DMS 273 treated with DMSO at 0.1 percent for 48 hours (cell line): ENCODE data around the gene MUC16.
"Not testable (repeated sequence)": the region's sequence is repeated elsewhere in the genome, so short reads cannot be mapped to it uniquely, and the experiment has no call there.

Experiments used
- DNase-seq: peaks from one replicate; lab custom pipeline; 2025; lab: John Stamatoyannopoulos, UW

The MUC16 gene

DNA sequence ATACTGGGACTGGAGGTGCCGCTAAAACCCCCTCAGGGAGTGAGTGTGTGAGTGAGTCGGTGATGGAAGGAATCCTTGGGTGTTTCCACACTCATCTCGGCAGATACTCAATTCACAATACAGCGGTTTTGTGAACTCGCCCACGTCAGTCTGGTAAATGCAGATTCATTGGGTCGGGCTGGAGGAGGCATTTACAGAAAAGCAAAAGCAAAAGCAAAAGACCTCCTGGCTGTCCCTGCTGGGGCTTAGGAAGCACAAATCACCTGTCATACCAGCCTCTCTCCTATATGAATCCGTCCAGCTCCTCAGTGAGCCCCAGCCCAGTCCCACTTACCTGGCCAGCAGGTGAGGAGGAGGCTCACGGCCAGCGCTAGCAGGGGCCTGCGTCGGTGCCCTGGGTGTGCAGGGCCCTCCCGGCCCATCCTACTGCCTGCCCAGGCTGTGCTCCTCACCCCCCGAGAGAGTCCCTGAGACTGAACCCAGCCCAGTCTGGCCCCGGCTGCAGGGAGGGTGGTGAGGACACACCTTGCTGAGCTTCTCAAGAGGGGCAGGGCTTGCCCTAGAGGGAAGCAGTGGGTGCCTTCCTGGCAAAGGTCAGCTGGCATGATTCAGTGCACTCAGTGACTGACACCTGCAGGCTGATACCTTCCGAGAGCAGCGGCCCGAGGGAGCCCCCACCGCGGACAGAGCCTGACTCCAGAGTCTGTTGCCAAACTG lies at the start of gene MUC16:
MUC16 (minus strand) TSS at position 475 of the 717 bp plus-strand sequence.
- no peak for DNase-seq

- no peak for DNase-seq
Measured at GRCh38 chr19:9058905-9059667, 48.9 kb upstream of the MUC16 start.

DNA sequence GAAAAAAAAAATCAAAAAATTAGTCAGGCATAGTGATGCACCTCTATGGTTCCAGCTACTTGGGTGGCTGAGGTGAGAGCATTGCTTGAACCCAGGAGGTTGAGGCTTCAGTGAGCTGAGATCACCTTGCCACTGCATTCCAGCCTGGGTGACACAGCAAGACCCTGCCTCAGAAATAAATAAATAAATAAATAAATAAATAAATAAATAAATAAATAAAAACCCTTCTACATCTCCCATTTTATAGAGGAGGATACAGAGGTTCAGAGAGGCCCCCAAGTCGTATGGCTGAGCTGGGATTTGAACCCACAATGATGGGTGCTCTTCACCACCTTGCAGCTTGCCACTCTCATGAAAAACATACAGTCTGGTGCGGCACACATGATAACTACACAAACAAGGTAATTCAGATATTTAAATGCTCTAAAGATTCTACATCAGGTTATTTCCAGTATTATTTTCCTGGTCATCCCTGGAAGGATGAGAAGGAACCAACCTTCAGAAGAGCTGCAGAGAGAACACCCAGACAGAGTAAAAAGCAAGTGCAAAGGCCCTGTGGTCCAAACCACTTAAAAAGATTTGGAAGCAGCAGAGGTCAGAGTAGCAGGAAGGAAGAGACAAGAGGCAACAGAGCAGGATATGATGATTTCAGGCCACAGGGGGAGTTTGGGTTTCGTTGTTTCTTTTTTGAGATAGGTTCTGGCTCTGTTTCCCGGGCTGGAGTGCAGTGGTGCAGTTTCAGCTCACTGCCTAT lies 47.5 kb upstream of the MUC16 start:
- no peak for DNase-seq

DNA sequence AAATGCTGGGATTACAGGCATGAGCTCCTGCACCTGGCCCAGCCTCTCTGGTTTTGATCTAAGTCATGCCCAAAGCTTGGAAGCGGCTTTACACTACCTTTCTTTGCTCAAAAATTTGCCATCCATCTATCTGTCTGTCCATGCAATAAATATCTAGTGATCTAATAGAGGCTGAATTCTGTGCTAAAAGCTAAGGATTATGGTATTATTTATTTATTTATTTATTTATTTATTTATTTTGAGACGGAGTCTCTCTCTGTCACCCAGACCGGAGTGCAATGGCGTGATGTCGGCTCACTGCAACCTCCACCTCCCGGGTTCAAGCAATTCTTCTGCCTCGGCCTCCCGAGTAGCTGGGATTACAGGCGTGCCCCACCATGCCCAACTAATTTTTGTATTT lies 45.9 kb upstream of the MUC16 start:
- DNase-seq: not testable (repeated sequence)

DNA sequence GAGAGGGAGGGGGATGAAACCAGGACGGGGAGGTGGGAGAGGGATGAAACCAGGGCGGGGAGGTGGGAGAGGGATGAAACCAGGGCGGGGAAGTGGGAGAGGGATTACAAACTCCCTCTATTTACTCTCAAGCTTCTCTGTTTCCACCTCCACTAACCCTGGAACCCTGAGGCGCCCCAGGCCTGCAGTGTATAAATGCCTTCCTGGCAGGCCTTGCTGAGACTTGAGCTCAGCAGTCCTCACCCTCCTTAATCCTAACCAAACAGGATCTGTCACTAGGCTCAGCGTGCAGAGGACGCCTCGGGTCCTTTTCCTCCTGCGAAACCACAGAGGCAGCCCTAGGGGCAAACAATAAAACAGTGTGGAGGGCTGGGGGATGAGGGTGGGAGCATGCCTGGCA lies 44.6 kb upstream of the MUC16 start:
- no peak for DNase-seq

GRCh38 chr19:9054207-9054606 lies 44.0 kb upstream of the MUC16 start:
- DNase-seq: no peak

DNA sequence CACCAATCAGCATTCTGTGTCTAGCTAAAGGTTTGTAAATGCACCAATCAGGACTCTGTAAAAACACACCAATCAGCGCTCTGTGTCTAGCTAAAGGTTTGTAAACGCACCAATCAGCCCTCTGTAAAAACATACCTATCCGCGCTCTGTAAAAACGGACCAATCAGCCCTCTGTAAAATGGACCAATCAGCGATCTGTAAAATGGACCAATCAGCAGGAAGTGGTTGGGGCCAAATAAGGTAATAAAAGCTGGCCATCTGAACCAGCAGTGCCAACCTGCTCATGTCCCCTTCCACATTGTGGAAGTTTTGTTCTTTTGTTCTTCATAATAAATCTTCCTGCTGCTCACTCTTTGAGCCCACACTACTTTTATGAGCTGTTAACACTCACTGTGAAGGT lies 43.5 kb upstream of the MUC16 start:
- DNase-seq: not testable (repeated sequence)

DNA sequence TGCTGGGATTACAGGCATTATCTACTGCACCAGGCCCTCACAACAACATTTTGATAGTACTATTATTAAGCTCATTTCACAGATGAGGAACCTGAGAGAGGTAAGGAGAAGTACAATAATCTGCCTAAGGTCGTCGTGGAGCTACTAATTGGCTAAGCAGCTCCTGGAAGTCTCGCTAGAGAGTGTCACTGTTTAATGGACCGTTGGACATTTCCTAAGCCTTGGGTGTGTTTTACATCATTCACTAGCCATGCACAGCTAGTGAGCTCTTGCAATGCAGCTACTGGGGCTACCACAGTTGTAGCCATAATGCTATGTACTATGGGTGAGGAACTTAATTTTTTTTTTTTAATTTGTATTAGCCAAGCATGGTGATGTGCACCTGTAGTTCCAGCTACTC lies 42.7 kb upstream of the MUC16 start:
- no peak for DNase-seq

- no peak for DNase-seq
Measured at GRCh38 chr19:9046694-9047093, 36.5 kb upstream of the MUC16 start.

GRCh38 chr19:9044449-9044848 lies 34.2 kb upstream of the MUC16 start:
- no peak for DNase-seq

GRCh38 chr19:9043524-9043923 lies 33.3 kb upstream of the MUC16 start:
- no peak for DNase-seq

GRCh38 chr19:9041023-9041422 lies 30.8 kb upstream of the MUC16 start:
- DNase-seq: no peak

DNA sequence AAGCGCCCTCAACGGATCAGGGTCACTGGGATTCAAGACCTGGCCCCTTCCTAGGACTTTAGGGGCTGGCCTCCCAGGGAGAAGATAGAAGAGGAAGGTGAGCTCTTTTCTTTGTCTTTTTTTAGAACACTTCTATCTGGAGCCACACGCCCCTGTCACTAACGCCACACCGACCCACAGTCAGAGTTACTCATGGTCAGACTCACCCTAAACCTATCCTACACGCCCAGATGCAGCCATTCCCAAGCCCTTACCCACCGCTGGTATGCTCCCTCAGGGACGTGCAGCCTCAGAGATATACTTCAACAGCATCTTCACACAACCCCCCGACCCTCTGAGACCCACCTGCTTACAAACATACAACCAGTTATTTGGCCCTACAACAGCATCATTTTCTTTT lies 29.9 kb upstream of the MUC16 start:
- no peak for DNase-seq

DNA sequence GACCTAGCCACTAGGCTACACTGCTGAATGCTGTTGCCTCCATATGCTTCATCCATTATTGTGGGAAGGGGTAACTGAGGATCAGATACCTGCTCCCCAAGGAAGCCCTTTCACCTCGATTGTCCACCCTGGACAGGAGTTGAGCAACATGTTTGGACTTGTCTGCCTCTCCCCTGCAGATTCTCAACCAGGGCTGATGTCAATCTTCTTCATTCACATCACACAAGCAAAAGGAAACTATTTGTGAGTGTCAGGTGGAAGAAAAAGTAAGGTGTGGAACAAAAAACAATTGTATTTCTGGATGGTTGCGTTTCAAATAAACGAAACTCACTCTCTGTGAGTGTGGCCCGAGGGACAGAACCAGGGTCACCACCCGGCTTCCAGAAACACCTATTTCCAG lies 29.5 kb upstream of the MUC16 start:
- DNase-seq: no peak

DNA sequence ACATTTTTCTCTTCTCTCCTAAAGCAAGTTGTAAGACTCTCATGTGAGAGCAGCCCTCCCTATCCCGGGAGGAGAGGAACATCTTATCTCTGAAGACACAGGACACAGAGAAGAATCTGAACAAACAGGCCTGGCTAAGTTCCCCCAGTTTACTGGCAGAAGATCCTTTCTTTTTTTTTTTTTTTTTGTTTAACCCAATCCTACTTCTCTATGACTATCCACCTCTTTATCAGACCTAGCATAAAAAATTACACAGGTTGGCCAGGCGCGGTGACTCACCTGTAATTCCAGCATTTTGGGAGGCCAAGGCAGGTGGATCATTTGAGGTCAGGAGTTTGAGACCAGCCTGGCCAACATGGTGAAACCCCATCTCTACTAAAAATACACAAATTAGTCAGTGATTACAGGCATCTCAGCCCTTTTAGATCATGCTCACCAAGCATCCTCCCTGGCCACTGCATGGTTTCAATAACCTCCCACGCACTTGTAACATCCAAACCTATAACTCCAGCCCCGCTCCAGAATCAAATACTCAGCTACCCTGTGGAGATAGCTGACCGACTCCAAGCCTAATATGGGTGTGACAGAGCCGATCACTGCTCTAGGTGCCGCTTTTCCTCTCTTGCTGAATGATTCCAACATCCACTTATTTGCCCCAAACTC lies 27.3 kb upstream of the MUC16 start:
- DNase-seq: no peak

- DNase-seq: no peak
Measured at GRCh38 chr19:9032136-9032631, 22.0 kb upstream of the MUC16 start.

- DNase-seq: no peak
Measured at GRCh38 chr19:9018163-9018875, 8.1 kb upstream of the MUC16 start.

- no peak for DNase-seq
Measured at GRCh38 chr19:9014803-9015202, 4.6 kb upstream of the MUC16 start.

- no peak for DNase-seq
Measured at GRCh38 chr19:9013988-9014387, 3.8 kb upstream of the MUC16 start.

- no peak for DNase-seq
Measured at GRCh38 chr19:9011875-9012274, 1.7 kb upstream of the MUC16 start.

GRCh38 chr19:9010693-9011092 lies 484 bp upstream of the MUC16 start:
- DNase-seq: no peak

GRCh38 chr19:9009431-9009830 lies 778 bp downstream of the MUC16 start:
- no peak for DNase-seq
